T-helper 22 cell (primary cell): ENCODE results near the gene SGO1.
"Not testable (repeated sequence)": the region's sequence is repeated elsewhere in the genome, so short reads cannot be mapped to it uniquely, and the experiment has no call there.

Experiments used
- DNase-seq: peaks from one replicate; pipeline ENCODE4 v3.0.0-alpha.2; 2020; ENCODE audit warnings: low read depth

The SGO1 gene

DNA sequence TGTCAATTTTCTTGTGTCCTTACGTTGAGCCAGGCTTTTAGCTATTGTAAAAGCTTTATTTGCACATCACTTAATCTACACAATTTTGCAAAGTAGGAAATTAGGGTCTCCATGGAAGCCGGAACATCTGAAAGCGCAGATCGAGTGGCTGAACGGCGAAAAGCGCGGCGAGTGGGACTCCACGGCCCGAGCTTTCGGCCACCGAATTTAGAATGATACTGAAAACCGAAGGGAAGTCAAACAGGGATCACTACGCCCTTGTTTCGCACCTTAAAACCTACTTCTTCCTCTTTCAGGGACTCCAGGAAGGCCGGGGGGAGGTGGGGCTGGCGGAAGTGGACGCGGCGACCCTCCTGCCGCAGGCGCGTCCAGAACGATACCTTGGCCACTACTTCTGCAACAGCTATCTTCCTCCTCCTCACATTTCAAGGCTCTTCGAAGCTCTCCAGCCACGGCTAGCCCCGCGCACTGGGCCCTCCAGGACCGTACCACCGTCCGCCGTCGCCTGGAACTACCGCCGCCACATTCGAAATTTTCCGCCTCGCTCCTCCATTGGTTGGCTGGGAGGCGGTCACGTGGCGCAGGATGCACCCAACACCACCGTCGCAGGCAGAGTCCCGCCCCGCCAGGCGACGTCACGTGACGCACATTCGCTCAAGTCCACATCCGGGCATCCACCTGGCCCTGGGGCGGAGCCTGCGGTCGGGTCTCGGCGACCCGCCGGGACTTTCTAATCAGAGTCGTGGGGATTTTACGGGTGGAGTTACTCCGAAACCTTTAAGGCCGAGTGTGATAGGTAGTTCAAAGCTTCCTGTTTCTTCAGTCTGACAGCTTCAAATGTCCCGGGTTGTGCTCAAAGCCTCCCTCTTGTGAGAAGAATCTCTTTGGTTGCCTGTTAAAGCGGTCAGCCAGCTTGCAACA lies at the start of gene SGO1:
TSS of gene SGO1 (minus strand) at position 528 of the 921 bp plus-strand sequence. CDS start 2,179 bp downstream, outside the sequence.
- peak; percentile 99 for DNase-seq

DNA sequence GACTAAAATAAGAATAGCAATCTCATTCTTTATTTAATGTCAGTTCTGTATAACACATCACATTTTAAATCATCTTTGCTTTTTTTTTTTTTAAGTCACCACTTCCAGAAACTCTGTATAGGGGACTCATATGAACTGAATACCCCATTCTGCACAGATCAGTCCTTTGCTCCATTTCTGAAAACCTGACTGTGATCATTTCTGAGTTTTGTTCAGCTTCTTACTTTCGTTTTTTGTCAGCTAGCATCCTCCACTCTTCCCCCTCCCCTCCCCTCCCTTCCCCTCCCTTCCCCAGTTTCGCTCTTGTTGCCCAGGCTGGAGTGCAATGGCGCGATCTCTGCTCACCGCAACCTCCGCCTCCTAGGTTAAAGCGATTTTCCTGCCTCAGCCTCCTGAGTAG lies 49.8 kb upstream of the SGO1 start:
- DNase-seq, result no peak

DNA sequence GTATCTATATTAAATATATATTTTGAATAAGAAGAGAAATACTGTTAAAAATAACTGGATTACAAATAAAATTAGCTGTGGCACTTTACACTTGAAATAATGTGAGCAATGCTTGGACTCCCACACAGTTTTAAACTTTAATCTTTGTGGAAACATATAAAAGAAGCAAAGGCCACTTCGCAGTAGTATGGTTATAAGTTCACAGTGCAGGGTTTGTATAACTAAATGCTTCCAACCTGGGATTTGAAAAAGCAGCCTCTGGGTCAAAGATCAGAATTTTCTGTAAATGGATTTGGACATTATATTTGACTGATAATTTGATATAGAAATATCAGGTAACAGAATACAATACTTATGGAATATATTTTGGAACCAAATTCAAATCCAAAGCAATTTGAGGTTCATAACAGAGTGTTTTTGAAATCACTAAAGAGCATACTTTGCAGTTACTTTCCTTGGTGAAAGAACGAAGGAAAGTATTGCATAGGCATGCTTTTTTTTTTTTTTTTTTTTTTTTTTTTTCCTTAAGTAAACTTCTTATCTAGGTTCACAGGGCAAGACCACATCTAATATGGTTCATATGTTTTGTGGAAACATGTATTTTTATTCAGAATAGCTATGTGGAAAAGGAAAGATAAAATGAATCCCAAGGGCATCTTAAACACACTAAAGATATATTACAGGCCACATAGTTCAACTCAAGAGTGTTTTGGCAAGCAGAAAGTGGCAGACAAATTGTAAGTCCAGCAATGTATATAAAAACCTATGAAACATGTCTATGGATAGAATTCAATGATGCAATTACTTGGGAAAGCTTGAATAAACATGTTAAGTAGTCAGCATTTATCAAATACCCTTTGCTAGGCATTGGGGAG lies 47.1 kb upstream of the SGO1 start:
- DNase-seq, result no peak

DNA sequence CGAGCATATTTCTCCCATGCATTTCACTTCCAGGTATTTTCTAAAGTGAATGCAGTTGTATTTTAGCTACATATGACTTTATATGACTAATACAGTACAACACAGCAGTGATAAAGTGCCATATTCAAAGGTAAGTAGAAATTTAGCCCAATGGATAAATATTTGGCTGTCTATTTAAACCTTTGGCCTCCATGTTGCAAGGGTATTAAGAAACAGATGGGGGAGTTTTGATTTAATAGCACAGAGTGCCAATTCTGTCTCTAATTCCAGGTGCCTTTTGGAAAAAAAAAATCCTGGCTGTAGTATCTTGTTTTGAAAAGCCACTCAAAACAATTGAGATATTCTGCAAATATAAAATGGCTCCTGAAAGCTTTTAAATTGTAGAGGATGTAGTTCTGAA lies 44.9 kb upstream of the SGO1 start:
- no peak for DNase-seq

DNA sequence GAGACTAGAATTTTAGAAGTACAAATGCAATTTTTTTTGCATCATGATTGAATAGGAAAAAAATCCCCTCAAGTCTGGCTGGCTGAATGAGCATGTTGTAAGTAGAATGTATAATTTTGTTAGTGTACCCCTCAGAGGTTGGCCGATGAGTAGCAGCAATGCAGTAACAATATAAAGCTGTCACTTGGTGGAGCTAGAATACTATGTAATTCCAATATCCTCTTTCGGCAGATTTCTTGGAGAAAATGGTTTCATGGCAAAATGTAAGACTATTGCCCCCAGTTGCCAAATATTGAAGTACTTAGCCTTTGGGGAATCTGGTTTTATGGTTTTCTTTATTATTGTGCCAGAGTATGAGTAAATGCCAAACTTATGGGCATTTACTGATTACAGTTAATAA lies 39.8 kb upstream of the SGO1 start:
- no peak for DNase-seq

DNA sequence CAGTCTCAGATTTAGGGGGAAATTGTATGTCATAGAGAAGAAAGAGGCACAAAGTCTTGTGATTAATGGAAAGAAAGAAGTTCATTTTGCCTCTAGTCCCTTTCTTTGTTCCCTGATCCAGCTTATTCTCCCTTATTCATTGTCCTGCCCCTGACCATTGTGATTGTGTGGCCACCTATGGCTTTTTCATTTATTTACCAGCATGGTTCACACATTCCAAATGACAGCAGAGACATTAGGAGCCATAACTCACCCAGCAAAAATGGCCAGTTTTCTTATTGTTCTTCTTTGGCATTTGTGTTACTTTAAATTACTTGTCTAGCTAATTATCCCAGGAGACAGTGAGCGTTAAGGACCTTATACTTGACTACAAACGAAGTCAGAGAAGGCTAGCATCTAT lies 36.3 kb upstream of the SGO1 start:
- no peak for DNase-seq

DNA sequence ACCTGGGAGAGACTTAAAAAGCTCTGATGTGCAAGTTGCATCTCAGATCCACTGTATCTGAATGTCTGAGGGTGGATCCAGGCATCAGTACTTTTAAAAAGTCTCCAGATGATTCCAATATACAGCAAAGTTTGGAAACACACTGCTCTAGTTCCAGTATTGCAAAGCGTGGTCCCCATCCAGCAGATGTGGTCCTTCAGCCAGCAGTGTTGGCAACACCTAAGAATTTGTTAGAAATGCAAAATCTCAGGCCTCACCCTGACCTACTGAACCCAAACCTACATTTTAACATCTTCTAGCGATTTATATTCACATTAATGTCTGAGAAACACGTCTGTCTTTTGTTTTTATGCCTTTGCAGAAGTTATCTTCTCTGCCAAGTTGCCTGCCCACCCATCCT lies 32.2 kb upstream of the SGO1 start:
- DNase-seq, result no peak

DNA sequence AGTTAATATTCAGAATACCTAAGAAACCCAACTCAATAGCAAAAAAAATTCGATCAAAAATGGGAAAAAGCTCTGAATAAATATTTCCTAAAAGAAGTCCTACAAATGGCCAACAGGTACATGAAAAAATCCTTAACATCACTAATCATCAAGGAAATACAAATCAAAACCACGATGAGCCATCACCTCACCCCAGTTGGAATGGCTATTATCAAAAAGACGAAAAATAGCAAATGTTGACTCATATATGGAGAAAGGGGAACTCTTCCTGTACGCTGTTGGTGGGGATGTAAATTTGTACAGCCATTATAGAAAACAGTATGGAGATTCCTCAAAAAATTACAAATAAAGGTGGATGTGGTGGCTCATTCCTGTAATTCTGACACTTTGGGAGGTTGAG lies 29.6 kb upstream of the SGO1 start:
- no peak for DNase-seq

DNA sequence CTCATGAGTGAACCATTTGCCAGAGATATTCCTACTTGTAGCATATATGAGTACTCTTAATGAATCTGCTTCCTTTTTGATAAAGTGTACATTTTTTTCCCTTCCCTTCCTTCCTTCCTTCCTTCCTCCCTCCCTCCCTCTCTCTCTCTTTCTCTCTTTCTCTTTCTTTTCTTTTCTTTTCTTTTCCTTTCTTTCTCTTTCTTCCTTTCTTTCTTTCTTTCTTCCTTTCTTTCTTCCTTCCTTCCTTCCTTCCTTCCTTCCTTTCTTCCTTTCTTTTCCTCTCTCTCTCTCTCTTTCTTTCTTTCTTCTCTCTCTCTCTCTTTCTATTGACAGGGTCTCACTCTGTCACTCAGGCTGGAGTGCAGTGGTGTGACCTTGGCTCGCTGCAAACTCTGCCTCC lies 27.5 kb upstream of the SGO1 start:
- DNase-seq, result not testable (repeated sequence)

DNA sequence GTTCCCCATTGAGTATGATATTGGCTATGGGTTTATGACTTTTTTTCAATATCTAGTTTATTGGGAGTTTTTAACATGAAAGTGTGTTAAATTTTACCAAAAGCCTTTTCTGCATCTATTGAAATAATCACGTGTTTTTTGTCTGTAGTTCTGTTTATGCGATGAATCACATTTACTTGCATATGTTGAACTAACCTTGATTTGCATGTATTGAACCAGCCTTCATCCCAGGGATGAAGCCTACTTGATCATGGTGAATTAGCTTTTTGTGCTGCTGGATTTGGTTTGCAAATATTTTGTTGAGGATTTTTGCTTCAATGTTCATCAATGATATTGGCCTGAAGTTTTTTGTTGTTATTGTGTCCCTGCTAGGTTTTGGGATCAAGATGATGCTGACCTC lies 21.9 kb upstream of the SGO1 start:
- not testable (repeated sequence) for DNase-seq

DNA sequence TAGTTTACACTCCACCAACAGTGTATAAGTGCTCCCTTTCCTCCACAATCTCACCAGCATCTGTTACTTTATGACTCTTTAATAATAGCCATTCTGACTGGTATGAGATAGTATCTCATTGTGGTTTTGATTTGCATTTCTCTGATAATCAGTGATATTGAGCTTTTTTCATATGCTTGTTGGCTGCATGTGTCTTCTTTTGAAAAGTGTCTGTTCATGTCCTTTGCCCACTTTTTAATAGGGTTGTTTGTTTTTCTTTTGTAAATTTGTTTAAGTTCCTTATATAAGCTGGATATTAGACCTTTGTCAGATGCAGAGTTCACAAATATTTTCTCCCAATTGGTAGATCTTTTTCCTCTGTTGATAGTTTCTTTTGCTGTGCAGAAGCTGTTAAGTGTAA lies 19.9 kb upstream of the SGO1 start:
- not testable (repeated sequence) for DNase-seq

DNA sequence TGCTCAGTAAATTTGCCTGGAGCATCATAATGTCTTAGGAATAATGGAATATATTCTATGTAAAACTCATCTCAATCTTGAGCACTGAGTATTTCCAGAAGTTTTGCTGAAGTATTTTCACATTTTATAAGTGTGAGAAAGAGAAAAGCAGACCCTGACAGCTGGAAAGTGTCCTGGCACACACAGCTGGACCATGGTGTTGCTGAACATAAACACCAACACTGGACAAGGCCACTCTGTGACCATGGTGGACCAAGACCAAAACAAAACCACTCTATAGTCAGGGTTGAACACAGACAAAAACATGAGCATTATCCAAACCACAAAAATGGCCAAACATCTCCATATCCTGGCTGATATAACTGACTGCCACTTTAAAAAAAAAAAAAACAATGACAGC lies 15.1 kb upstream of the SGO1 start:
- no peak for DNase-seq

DNA sequence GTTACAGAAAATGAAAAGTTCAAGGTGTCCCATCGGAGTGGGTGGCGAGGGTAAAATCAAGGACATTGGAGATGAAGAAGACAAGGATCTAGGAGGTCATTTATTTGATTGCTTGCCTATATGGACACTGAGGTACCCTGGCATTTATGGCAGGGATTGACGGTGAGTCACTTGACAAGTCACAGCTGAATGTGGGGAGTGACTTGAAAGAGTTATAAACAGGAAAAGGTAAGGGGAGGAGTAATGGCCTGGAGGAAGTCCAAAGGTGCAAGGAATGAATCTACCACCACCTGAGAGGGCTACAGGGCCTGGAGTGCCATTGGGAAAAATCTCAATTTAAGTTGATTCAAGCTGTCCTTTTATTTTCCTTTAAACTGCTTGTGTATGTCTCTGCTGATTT lies 11.8 kb upstream of the SGO1 start:
- DNase-seq, result no peak

DNA sequence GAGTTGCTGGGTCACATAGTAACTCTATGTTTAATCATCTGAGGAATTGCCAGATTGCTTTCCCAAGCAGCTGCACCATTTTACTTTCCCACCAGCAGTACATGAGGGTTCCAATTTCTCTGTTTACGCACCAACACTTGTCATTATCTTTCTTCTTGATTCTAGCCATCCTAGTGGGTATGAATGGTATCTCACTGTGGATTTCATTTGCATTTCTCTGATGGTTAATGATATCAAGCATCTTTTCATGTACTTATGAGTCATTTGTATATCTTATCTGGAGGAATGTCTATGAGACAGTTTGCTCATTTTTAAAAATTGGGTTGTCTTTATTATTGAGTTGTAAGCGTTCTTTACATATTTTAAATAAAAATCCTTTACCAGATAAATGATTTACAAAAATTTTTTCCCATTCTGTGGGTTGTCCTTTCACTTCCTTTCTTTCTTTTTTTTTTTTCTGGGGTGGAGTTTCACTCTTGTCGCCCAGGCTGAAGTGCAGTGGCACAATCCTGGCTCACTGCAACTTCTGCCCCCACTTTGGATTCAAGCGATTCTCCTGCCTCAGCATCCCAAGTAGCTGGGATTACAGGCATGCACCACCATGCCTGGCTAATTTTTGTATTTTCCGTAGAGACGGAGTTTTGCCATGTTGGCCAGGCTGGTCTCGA lies 8.9 kb upstream of the SGO1 start:
- no peak for DNase-seq

DNA sequence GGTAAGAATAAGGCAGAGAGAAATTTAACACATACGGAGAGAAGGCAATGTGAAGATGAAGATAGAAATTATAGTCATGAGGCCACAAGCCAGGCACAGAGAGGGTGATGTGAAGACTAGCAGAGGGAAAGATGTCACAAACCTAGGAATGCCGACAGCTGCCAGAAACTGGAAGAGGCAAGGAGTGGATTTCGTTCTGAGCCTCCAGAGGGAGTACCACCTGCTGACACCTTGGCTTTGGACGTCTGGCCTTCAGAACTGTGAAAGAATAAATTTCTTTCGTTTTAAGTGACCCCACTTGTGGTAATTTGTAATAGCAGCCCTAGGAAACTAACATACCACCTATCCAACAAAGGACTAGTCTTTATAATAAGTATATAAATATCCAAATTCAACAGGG lies 5.0 kb upstream of the SGO1 start:
- no peak for DNase-seq

DNA sequence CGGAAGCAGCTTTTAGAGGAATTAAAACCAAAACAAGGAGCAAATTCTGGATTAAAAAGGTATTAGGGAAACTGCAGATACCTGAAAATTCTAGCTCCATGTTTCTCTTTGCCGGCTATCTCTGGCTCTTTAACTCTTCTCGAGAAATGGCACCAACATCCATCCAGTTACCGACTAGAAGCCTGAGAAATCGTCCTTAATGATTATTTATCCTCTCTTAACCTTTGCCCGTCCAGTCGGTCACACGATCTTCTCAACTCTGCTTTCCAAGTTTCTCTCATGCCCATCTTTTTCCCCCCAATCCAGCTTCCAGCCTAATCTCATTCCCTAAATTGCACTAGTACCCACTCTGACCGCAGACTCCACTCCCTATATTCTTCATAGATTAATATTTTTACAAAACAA lies 596 bp upstream of the SGO1 start:
- DNase-seq, result no peak

DNA sequence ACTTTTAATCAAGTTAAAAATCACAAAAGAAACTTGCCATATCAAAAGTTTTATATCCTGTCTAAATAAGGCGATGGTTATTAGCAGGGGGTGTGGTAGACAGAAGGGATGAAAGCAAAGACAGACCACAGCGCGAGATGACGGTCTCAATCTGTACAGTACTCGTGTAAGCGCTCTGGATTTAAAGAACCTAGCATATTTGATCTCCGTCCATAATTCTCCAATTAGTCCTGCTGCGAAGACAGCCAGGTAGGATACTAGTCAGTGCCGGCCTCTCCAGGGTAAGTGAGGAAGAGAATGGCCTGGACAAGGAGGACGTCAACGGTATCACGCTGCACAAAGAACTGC lies 701 bp downstream of the SGO1 start:
- DNase-seq, result no peak

DNA sequence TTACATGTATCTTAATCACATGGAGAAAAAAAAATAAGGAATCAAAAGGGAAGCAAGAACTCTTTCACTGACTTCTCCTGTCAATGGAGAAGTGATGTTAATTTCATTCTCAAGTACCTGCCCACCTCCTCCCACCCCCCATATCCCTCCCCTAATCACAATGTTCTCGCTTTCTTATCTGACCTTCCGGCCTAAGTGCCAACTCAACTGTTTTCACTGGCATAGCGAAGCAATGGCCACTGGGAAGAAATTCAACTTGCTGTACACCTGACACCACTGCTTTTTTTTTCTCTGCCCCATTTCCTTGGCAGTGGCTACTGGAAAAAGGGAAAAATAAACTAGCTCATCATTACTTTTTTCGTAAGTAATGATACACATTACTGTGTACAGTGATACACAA lies 3.8 kb downstream of the SGO1 start:
- no peak for DNase-seq

DNA sequence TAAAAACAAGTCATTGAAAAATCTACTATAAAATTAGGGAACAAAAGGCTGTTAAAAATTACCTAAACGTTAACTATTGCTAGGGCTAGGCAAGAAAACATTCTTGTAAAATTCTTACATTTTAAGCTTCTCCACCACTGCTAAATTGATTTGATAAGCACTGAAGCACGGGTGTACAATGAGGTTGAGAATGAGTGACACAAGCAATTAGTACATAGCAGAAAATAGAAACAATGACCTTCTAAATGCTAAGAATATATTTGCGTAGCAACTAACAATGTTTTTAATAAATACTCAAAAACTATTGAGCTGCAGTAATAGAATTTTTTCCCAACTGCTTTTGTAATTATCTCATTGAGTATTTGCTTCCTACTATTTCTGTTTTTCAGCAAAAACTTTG lies 4.7 kb downstream of the SGO1 start:
- DNase-seq, result no peak

DNA sequence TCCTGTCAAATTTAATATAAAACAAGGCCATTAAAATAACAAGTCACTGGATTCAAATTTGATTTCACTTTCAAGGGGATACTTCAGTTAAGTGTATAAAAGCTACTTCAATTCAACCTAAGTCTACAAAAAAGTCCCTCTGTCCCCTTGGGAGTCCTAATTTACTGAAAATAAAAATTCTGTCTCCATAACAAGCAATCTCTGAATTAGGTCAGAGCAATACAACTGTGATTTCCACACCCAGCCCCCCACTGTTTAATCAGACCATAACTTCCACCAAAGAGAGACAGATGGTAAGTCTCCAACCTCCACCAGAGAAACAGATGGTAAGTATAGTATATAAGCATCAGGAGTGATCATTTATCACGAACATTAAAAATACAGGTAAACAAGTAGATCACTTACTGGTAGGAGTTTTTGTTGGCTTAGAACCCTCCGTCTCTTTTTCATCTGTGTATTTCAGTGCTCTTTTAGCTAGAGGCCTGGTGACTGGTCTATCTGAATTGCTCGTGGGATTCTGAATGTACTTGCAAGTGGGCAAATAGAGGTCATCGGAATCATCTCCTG lies 12.1 kb downstream of the SGO1 start:
- DNase-seq, result no peak

DNA sequence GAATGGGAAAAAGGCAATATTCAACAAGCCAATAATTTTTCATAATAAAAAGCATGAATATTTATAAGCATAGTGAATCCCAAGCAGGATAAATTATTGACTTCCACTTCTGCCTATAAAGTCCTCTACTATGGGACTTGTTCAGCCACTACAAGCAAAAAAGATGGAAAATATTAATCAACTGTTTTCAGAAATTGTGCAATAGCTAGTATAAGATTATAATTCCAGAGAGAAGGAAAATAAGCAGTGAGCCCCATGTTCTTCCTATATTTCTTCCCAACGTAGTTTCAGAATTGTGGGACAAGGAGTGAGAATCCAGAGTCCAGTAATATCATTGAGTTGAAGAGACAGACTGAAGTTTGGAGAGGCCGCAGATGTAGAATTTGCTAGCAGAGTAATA lies 24.3 kb downstream of the SGO1 start:
- DNase-seq, result no peak

DNA sequence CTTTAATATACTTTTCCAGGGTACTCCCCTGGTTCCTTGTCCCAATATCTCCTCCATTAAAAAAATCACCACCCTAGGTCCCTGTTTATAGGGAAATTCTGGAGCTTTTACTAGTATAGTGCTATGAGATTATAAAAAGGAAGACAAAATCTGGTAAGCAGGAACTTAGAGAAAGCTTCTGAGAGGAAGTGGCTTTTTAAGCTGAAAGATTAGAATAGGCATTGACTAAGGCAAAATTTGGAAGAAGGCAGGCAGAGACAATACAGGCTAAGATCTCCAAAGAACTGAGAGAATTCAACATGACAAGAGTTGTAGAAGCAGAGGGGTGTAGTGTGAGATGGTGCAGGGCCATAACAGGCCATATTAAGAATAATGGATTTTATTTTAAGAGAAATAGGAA lies 25.8 kb downstream of the SGO1 start:
- no peak for DNase-seq
